K562 (cell line): ENCODE measurements around the gene TAS2R4. TPM values are rescaled to one million over a fixed set of nuclear protein-coding genes. Genes with fewer than 3 reads are reported as not detected.
A peak's percentile ranks its signal among the peaks of the same experiment; 100 is the strongest.

Source experiments
- ASH1L ChIP-seq: fragments of 450-650 bp; IDR thresholded peaks from 2 replicates; pipeline ENCODE4 v1.6.1; 2018; ENCODE audit warnings: borderline replicate concordance, mild to moderate bottlenecking, low read depth; ENCODE audit not compliant: partially characterized antibody
- CCNT2 ChIP-seq: IDR thresholded peaks from 2 replicates; pipeline ENCODE4 v1.6.1; 2011; ENCODE audit warnings: borderline replicate concordance, low read depth, mild to moderate bottlenecking, moderate library complexity, mixed read lengths, low read length; ENCODE audit not compliant: insufficient read length; ENCODE audit errors: extremely low read depth
- ESRRB ChIP-seq: fragments of 250-450 bp; sonication (Bioruptor Pico); IDR thresholded peaks from 2 replicates; pipeline ENCODE4 v1.5.0; 2020; ENCODE audit warnings: mild to moderate bottlenecking, moderate library complexity, borderline replicate concordance
- HDAC6 ChIP-seq: IDR thresholded peaks from 2 replicates; pipeline ENCODE4 v1.6.1; 2012; ENCODE audit warnings: low read depth, mild to moderate bottlenecking, control low read depth, inconsistent platforms, low read length, moderate library complexity
- HLTF ChIP-seq: fragments of 450-650 bp; IDR thresholded peaks from 2 replicates; pipeline ENCODE4 v1.6.1; 2016
- MAZ ChIP-seq, 2 experiments: fragments of 450-650 bp in 1 of 2; sonication (generic) in 1 of 2; formaldehyde crosslinking; IDR thresholded peaks in 1 of 2; conservative IDR thresholded peaks in 1 of 2; 2 replicates each; pipeline versions ENCODE4 v1.4.0 to v1.5.0; 2020; ENCODE audit warnings: mild to moderate bottlenecking in 1 of 2, missing genetic modification reagents in 1 of 2
- MYC ChIP-seq, 2 experiments: fragments of 250-450 bp in 1 of 2; sonication (Bioruptor Pico) in 1 of 2; IDR thresholded peaks; 2 replicates each; pipeline versions ENCODE4 v1.5.1 to v1.6.1; 2012 to 2021; ENCODE audit warnings: low read depth in 2 of 2, borderline replicate concordance in 1 of 2, improper control_type of control experiment in 1 of 2, low read length in 1 of 2, mild to moderate bottlenecking in 1 of 2, moderate library complexity in 1 of 2
- NFRKB ChIP-seq: fragments of 450-650 bp; IDR thresholded peaks from 2 replicates; pipeline ENCODE4 v1.6.1; 2016; ENCODE audit warnings: low read depth
- SMARCE1 ChIP-seq: fragments of 450-650 bp; IDR thresholded peaks from 2 replicates; pipeline ENCODE4 v1.7.1; 2016; ENCODE audit warnings: mild to moderate bottlenecking
- YBX1 ChIP-seq: fragments of 450-650 bp; IDR thresholded peaks from 2 replicates; pipeline ENCODE4 v1.7.1; 2016; ENCODE audit warnings: mild to moderate bottlenecking
- ZNF586 ChIP-seq: fragments of 450-650 bp; formaldehyde crosslinking; conservative IDR thresholded peaks from 2 replicates; pipeline ENCODE4 v1.4.0; 2020; ENCODE audit warnings: mild to moderate bottlenecking, moderate library complexity
- ZNF778 ChIP-seq: fragments of 450-650 bp; formaldehyde crosslinking; IDR thresholded peaks from 2 replicates; pipeline ENCODE4 v1.4.0; 2020; ENCODE audit warnings: mild to moderate bottlenecking, moderate library complexity
- polyA plus RNA-seq, 8 experiments: library from polyadenylated mRNA; depleted of rRNA in 4 of 8; stranded (reverse) in 5 of 8; unstranded in 3 of 8; fragments of >200 nt; fragmentation: Nextera tagmentation in 2 of 8; fragmentation: Illumina TruSeq in 1 of 8; extraction: Ambion mirVana in 2 of 8; extraction: Trizol in 1 of 8; gene quantifications; 2 replicates each; pipeline versions ENCODE4 v1.2.1 to v1.2.3, GENCODE V29; 2011 to 2014; ENCODE audit warnings: inconsistent platforms in 1 of 8, missing spikeins in 1 of 8
- total RNA-seq, 7 experiments: library from RNA; depleted of rRNA in 6 of 7; stranded (reverse); fragments of >200 nt in 6 of 7; fragmentation: Illumina TruSeq in 2 of 7; extraction: Trizol in 2 of 7; gene quantifications; 2 replicates each; pipeline versions ENCODE4 v1.2.1 to v1.2.3, GENCODE V29; 2011 to 2021; ENCODE audit warnings: low replicate concordance in 1 of 7
- TF ChIP-seq, protein P1 (sequence below): fragments of 200-800 bp; sonication (Bioruptor generic); IDR thresholded peaks from 2 replicates; pipeline ENCODE4 v1.6.1; 2016; ENCODE audit warnings: missing genetic modification characterization, missing compliant biosample characterization
- TF ChIP-seq, protein P2 (sequence below): fragments of 250-450 bp; sonication (Bioruptor Pico); IDR thresholded peaks from 2 replicates; pipeline ENCODE4 v1.5.0; 2022; ENCODE audit warnings: mild to moderate bottlenecking
- TF ChIP-seq, protein P3 (sequence below), 2 experiments: fragments of 250-450 bp in 1 of 2; fragments of 450-650 bp in 1 of 2; sonication (Bioruptor Pico) in 1 of 2; IDR thresholded peaks; 2 replicates each; pipeline versions ENCODE4 v1.6.1 to v1.8.0; 2016 to 2021; ENCODE audit warnings: mild to moderate bottlenecking in 2 of 2, moderate library complexity in 2 of 2, missing compliant biosample characterization in 1 of 2, missing genetic modification characterization in 1 of 2

The TAS2R4 gene
- total and polyA plus RNA-seq, 9 of the 15 experiments (the other 6 are each of a cell fraction or from before 2014, with no cell fraction given): 0.04 to 2.1 (median 0.68) TPM

DNA sequence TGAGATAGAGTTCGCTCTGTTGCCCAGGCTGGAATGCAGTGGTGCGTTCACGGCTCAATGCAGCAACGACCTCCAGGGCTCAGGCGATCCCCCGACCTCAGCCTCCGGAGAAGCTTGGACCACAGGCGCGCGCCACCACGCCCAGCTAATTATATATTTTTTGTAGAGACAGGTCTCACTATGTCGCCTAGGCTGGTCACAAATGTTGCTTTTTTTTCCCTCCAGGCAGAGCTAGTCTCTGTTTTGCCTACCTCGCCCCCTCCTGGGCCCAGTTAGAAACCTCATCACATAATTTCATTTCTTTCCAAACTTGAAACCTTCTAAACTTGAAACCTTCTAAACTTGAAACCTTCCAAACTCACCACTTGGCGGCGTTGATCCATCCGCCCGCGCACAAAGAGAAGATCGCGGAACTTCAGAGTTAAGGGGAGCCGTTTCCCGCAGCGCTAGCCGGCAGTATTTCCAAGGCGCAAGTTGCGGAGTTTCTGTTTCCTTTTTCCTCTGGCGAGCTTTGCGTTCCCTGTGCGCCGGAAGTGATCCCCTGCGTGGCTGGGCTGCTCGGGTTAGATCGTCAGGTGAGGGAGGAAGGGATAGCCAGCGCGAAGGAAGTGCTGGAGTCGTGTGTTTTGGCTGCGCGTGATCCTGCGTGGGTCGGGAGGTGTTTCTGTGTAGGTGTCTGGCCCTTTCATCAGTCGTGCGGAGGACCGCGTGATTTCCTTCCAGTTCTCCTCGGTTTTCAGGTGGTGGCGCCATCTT lies 38.5 kb upstream of the TAS2R4 start, which contains the start of gene SSBP1 (continued):
- TF ChIP-seq, protein P1, sequence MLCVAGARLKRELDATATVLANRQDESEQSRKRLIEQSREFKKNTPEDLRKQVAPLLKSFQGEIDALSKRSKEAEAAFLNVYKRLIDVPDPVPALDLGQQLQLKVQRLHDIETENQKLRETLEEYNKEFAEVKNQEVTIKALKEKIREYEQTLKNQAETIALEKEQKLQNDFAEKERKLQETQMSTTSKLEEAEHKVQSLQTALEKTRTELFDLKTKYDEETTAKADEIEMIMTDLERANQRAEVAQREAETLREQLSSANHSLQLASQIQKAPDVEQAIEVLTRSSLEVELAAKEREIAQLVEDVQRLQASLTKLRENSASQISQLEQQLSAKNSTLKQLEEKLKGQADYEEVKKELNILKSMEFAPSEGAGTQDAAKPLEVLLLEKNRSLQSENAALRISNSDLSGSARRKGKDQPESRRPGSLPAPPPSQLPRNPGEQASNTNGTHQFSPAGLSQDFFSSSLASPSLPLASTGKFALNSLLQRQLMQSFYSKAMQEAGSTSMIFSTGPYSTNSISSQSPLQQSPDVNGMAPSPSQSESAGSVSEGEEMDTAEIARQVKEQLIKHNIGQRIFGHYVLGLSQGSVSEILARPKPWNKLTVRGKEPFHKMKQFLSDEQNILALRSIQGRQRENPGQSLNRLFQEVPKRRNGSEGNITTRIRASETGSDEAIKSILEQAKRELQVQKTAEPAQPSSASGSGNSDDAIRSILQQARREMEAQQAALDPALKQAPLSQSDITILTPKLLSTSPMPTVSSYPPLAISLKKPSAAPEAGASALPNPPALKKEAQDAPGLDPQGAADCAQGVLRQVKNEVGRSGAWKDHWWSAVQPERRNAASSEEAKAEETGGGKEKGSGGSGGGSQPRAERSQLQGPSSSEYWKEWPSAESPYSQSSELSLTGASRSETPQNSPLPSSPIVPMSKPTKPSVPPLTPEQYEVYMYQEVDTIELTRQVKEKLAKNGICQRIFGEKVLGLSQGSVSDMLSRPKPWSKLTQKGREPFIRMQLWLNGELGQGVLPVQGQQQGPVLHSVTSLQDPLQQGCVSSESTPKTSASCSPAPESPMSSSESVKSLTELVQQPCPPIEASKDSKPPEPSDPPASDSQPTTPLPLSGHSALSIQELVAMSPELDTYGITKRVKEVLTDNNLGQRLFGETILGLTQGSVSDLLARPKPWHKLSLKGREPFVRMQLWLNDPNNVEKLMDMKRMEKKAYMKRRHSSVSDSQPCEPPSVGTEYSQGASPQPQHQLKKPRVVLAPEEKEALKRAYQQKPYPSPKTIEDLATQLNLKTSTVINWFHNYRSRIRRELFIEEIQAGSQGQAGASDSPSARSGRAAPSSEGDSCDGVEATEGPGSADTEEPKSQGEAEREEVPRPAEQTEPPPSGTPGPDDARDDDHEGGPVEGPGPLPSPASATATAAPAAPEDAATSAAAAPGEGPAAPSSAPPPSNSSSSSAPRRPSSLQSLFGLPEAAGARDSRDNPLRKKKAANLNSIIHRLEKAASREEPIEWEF: 0 out of 2 replicates have a peak, but pooled peaks have one; percentile 33
- TF ChIP-seq HLTF (peak; percentile 98), NFRKB (peak; percentile 99), MYC (IDR thresholded peaks at IDR 0.05; ENCODE audit: low read depth, low read length) (peak; percentile 99), MYC (CRISPR knock-in tag; IDR thresholded peaks at IDR 0.05; ENCODE audit: borderline replicate concordance, low read depth) (peak; percentile 98), ZNF586 (no peak), HDAC6 (peak; percentile 82; the same call in 1 of the 2 replicates), ESRRB (no peak), CCNT2 (peak; percentile 52), ZNF778 (CRISPR knock-in tag) (no peak), SMARCE1 (peak; percentile 57; the same call in 1 of the 2 replicates), YBX1 (no peak), ASH1L (peak; percentile 75), MAZ (CRISPR knock-in tag; conservative IDR thresholded peaks at IDR 0.05 in 1 of 2, IDR thresholded peaks at IDR 0.05 in 1 of 2) (peak; percentile 89 to 94)
- TF ChIP-seq, protein P2, sequence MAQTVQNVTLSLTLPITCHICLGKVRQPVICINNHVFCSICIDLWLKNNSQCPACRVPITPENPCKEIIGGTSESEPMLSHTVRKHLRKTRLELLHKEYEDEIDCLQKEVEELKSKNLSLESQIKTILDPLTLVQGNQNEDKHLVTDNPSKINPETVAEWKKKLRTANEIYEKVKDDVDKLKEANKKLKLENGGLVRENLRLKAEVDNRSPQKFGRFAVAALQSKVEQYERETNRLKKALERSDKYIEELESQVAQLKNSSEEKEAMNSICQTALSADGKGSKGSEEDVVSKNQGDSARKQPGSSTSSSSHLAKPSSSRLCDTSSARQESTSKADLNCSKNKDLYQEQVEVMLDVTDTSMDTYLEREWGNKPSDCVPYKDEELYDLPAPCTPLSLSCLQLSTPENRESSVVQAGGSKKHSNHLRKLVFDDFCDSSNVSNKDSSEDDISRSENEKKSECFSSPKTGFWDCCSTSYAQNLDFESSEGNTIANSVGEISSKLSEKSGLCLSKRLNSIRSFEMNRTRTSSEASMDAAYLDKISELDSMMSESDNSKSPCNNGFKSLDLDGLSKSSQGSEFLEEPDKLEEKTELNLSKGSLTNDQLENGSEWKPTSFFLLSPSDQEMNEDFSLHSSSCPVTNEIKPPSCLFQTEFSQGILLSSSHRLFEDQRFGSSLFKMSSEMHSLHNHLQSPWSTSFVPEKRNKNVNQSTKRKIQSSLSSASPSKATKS (CRISPR knock-in tag): no peak
- TF ChIP-seq, protein P3, sequence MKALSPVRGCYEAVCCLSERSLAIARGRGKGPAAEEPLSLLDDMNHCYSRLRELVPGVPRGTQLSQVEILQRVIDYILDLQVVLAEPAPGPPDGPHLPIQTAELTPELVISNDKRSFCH (CRISPR knock-in tag; IDR thresholded peaks at IDR 0.05): no peak
- TF ChIP-seq, protein P3 (tag; IDR thresholded peaks at IDR 0.05): peak; percentile 91
